ENCODE results near the gene SIK3.

- TF ChIP-seq, protein P1, sequence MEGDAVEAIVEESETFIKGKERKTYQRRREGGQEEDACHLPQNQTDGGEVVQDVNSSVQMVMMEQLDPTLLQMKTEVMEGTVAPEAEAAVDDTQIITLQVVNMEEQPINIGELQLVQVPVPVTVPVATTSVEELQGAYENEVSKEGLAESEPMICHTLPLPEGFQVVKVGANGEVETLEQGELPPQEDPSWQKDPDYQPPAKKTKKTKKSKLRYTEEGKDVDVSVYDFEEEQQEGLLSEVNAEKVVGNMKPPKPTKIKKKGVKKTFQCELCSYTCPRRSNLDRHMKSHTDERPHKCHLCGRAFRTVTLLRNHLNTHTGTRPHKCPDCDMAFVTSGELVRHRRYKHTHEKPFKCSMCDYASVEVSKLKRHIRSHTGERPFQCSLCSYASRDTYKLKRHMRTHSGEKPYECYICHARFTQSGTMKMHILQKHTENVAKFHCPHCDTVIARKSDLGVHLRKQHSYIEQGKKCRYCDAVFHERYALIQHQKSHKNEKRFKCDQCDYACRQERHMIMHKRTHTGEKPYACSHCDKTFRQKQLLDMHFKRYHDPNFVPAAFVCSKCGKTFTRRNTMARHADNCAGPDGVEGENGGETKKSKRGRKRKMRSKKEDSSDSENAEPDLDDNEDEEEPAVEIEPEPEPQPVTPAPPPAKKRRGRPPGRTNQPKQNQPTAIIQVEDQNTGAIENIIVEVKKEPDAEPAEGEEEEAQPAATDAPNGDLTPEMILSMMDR (conservative IDR thresholded peaks at IDR 0.05; ENCODE audit: low read depth in 2 of 2): no peak
- TF ChIP-seq POLR2AphosphoS5 (IDR thresholded peaks at IDR 0.05; ENCODE audit: low read depth) (no peak), JUNB (IDR thresholded peaks at IDR 0.05; ENCODE audit: unreplicated experiment) (no peak), CREB1 (CRISPR knock-in tag; IDR thresholded peaks at IDR 0.05; ENCODE audit: low read depth) (no peak), EZH2 (IDR thresholded peaks at IDR 0.05; ENCODE audit: low read depth, unreplicated experiment) (no peak), EZH2phosphoT487 (IDR thresholded peaks at IDR 0.05; ENCODE audit: unreplicated experiment) (no peak), ETS1 (IDR thresholded peaks at IDR 0.05) (no peak), ZNF462 (CRISPR knock-in tag; IDR thresholded peaks at IDR 0.05) (no peak), NANOG (IDR thresholded peaks at IDR 0.05; ENCODE audit: borderline replicate concordance) (no peak), ZNF114 (CRISPR knock-in tag; IDR thresholded peaks at IDR 0.05) (no peak)
- TF ChIP-seq, protein P2, sequence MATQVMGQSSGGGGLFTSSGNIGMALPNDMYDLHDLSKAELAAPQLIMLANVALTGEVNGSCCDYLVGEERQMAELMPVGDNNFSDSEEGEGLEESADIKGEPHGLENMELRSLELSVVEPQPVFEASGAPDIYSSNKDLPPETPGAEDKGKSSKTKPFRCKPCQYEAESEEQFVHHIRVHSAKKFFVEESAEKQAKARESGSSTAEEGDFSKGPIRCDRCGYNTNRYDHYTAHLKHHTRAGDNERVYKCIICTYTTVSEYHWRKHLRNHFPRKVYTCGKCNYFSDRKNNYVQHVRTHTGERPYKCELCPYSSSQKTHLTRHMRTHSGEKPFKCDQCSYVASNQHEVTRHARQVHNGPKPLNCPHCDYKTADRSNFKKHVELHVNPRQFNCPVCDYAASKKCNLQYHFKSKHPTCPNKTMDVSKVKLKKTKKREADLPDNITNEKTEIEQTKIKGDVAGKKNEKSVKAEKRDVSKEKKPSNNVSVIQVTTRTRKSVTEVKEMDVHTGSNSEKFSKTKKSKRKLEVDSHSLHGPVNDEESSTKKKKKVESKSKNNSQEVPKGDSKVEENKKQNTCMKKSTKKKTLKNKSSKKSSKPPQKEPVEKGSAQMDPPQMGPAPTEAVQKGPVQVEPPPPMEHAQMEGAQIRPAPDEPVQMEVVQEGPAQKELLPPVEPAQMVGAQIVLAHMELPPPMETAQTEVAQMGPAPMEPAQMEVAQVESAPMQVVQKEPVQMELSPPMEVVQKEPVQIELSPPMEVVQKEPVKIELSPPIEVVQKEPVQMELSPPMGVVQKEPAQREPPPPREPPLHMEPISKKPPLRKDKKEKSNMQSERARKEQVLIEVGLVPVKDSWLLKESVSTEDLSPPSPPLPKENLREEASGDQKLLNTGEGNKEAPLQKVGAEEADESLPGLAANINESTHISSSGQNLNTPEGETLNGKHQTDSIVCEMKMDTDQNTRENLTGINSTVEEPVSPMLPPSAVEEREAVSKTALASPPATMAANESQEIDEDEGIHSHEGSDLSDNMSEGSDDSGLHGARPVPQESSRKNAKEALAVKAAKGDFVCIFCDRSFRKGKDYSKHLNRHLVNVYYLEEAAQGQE (IDR thresholded peaks at IDR 0.05; ENCODE audit: unreplicated experiment): no peak
Observed at GRCh38 chr11:116890193-116890592, 208.0 kb downstream of the SIK3 start.

All from GM23338 (cell line).